Activated CD8-positive, alpha-beta memory T cell treated with anti-CD3 and anti-CD28 coated beads for 36 hours (primary cell): Measurements from ENCODE around the gene PIANP. TPM values are rescaled to one million over a fixed set of nuclear protein-coding genes. Genes with fewer than 3 reads are reported as not detected.
"Not testable (repeated sequence)": the region's sequence is repeated elsewhere in the genome, so short reads cannot be mapped to it uniquely, and the experiment has no call there.

Source experiments
- CTCF ChIA-PET: fragments of 350-600 bp; sonication (Branson Sonifier 250); formaldehyde crosslinking; loops from one replicate; lab custom pipeline; 2021; ENCODE audit warnings: antibody characterized with exemption; lab: Charles Lee
- POLR2A ChIA-PET: fragments of 350-600 bp; sonication (Branson Sonifier 250); formaldehyde crosslinking; loops from one replicate; lab custom pipeline; 2021; ENCODE audit warnings: antibody characterized with exemption; lab: Charles Lee
- total RNA-seq, 2 experiments: library from RNA; stranded (reverse); gene quantifications; one replicate each; pipeline ENCODE4 v1.2.3, GENCODE V29; 2021

The PIANP gene
- under 1 TPM; 0.55 to 0.80 TPM for total RNA-seq

- POLR2A ChIA-PET: interaction anchor here (1.2 kb wide), 1 partner anchor 11 kb away, joined by 3 read pairs; the partner anchor contains the start of gene ZNF384
These were observed at the start of gene PIANP for GRCh38 chr12:6700646-6701051. Gene PIANP, minus strand, starts transcription at chr12:6700815. Its CDS starts 2,754 bp downstream, at chr12:6698061.

GRCh38 chr12:6748761-6749160, 48.1 kb upstream of the PIANP start:
- ChIA-PET CTCF (no interaction called here), POLR2A (no interaction called here)

More at GRCh38 chr12:6700646-6701051, at the start of gene PIANP:
- CTCF ChIA-PET: no interaction called here

GRCh38 chr12:6747216-6747615, 46.6 kb upstream of the PIANP start:
- ChIA-PET CTCF (interaction anchor here (1.4 kb wide), 1 partner anchor 19 kb away, joined by 3 read pairs; the partner anchor contains the start of gene PTMS), POLR2A (no interaction called here)

- ChIA-PET POLR2A (interaction anchor here (0.5 kb wide), 1 partner anchor 57 kb away, joined by 3 read pairs; the partner anchor contains the start of gene ZNF384), CTCF (interaction anchor here (1.4 kb wide), 1 partner anchor 20 kb away, joined by 3 read pairs; the partner anchor contains the start of gene PTMS)
These were observed 45.3 kb upstream of the PIANP start for GRCh38 chr12:6745741-6746525.

- POLR2A ChIA-PET: interaction anchor here (0.7 to 1.6 kb wide), 3 partner anchors 10 to 124 kb away, joined by 3 to 6 read pairs (median 4); partner anchors contain the start of genes COPS7A and MLF2
- CTCF ChIA-PET: interaction anchor here (0.9 kb wide), 1 partner anchor 125 kb away, joined by 3 read pairs; no protein-coding TSS in a partner anchor
These were observed 42.7 kb upstream of the PIANP start for GRCh38 chr12:6743300-6743699.

- ChIA-PET CTCF (interaction anchor here (0.9 kb wide), 1 partner anchor 126 kb away, joined by 3 read pairs; no protein-coding TSS in a partner anchor), POLR2A (interaction anchor here (0.9 to 1.6 kb wide), 3 partner anchors 10 to 31 kb away, joined by 3 to 6 read pairs (median 4); partner anchors contain the start of genes COPS7A and MLF2)
These were observed 42.2 kb upstream of the PIANP start for GRCh38 chr12:6742834-6743233.

- POLR2A ChIA-PET: interaction anchor here (0.9 to 1.6 kb wide), 2 partner anchors 11 to 32 kb away, joined by 3 to 6 read pairs; partner anchors contain the start of gene MLF2
These were observed 41.5 kb upstream of the PIANP start for GRCh38 chr12:6742080-6742479.

GRCh38 chr12:6736754-6737153, 36.1 kb upstream of the PIANP start:
- ChIA-PET POLR2A (no interaction called here), CTCF (no interaction called here)

More at GRCh38 chr12:6742080-6742479, 41.5 kb upstream of the PIANP start:
- CTCF ChIA-PET: not testable (repeated sequence)

- ChIA-PET CTCF (interaction anchor here (0.6 kb wide), 1 partner anchor 31 kb away, joined by 4 read pairs; no protein-coding TSS in a partner anchor), POLR2A (no interaction called here)
These were observed 35.0 kb upstream of the PIANP start for GRCh38 chr12:6735448-6736191.

- ChIA-PET CTCF (interaction anchor here (0.6 to 0.8 kb wide), 2 partner anchors 30 to 91 kb away, joined by 3 to 4 read pairs; no protein-coding TSS in a partner anchor), POLR2A (interaction anchor here (1.1 kb wide), 1 partner anchor 133 kb away, joined by 3 read pairs; the partner anchor contains the start of gene TPI1)
These were observed 34.1 kb upstream of the PIANP start for GRCh38 chr12:6734506-6735387.

GRCh38 chr12:6730169-6730568, 29.6 kb upstream of the PIANP start:
- CTCF ChIA-PET: interaction anchor here (1.5 to 2.0 kb wide), 2 partner anchors 23 to 95 kb away, joined by 4 to 6 read pairs; partner anchors contain the start of gene MLF2
- POLR2A ChIA-PET: no interaction called here

- CTCF ChIA-PET: no interaction called here
- POLR2A ChIA-PET: no interaction called here
These were observed 28.6 kb upstream of the PIANP start for GRCh38 chr12:6729186-6729585.

GRCh38 chr12:6725350-6725749, 24.7 kb upstream of the PIANP start:
- CTCF ChIA-PET: interaction anchor here (0.8 to 2.3 kb wide), 7 partner anchors 28 to 364 kb away, joined by 3 to 19 read pairs (median 4); partner anchors contain the start of genes MLF2 and SPSB2
- POLR2A ChIA-PET: no interaction called here

GRCh38 chr12:6724409-6724797, 23.8 kb upstream of the PIANP start:
- ChIA-PET POLR2A (interaction anchor here (0.6 to 2.1 kb wide), 10 partner anchors 15 to 1212 kb away, joined by 3 to 52 read pairs (median 4); partner anchors contain the start of genes CDCA3, MLF2, USP5 and ZNF384), CTCF (interaction anchor here (0.8 to 2.4 kb wide), 14 partner anchors 29 to 148 kb away, joined by 3 to 19 read pairs (median 4); partner anchors contain the start of genes MLF2, SPSB2 and ZNF384)

- ChIA-PET POLR2A (interaction anchor here (0.6 to 2.1 kb wide), 14 partner anchors 15 to 253 kb away, joined by 3 to 52 read pairs (median 3); partner anchors contain the start of genes CDCA3, MLF2, SPSB2 and USP5), CTCF (interaction anchor here (0.8 to 2.4 kb wide), 14 partner anchors 29 to 148 kb away, joined by 3 to 19 read pairs (median 4); partner anchors contain the start of genes MLF2, SPSB2 and ZNF384)
These were observed 23.2 kb upstream of the PIANP start, which contains the start of gene COPS7A for GRCh38 chr12:6723607-6724408. Gene COPS7A, plus strand, starts transcription at chr12:6724046. Its CDS starts 611 bp downstream, at chr12:6724657.

- ChIA-PET CTCF (interaction anchor here (0.7 to 2.4 kb wide), 5 partner anchors 34 to 103 kb away, joined by 4 to 12 read pairs (median 9); partner anchors contain the start of gene ZNF384), POLR2A (interaction anchor here (1.2 to 2.1 kb wide), 4 partner anchors 14 to 34 kb away, joined by 4 to 52 read pairs (median 18); partner anchors contain the start of genes MLF2 and ZNF384)
These were observed 22.2 kb upstream of the PIANP start for GRCh38 chr12:6722863-6723262.
